Upper lobe of right lung (tissue), 1 donor: ENCODE results near the gene FGF4. TPM values are rescaled to one million over a fixed set of nuclear protein-coding genes. Genes with fewer than 3 reads are reported as not detected.

Experiments used
- ATAC-seq: fragments of 200-7000 bp; cut with Tn5 transposase; one replicate; pipeline ENCODE4 v1.9.1; 2020; ENCODE audit warnings: mild to moderate bottlenecking, moderate library complexity
- DNase-seq: peaks from one replicate; pipeline ENCODE4 v3.0.0-alpha.2; 2020
- H3K27ac ChIP-seq: fragments of 200-600 bp; one replicate; pipeline ENCODE4 v1.8.0; 2022
- H3K27me3 ChIP-seq: fragments of 200-600 bp; one replicate; pipeline ENCODE4 v1.8.0; 2022; ENCODE audit warnings: mild to moderate bottlenecking
- H3K36me3 ChIP-seq: fragments of 200-600 bp; one replicate; pipeline ENCODE4 v1.8.0; 2022
- H3K4me1 ChIP-seq: fragments of 200-600 bp; one replicate; pipeline ENCODE4 v1.8.0; 2022
- H3K4me3 ChIP-seq: fragments of 200-600 bp; one replicate; pipeline ENCODE4 v1.8.0; 2022; ENCODE audit warnings: mild to moderate bottlenecking
- H3K9me3 ChIP-seq: fragments of 200-600 bp; one replicate; pipeline ENCODE4 v1.8.0; 2022
- intact Hi-C: fragments of 100-400 bp; cut with DNase I; formaldehyde crosslinking; loops from one replicate; pipeline ENCODE4 v1.11.0; 2022
- total RNA-seq: library from RNA; stranded (reverse); fragmentation: NEBNext Ultra II Directional; extraction: Animal tissue kit (Norgen Biotek cat#: 25700); gene quantifications from one replicate; pipeline ENCODE4 v1.2.1, GENCODE V29; 2021
- TF ChIP-seq, protein P1 (sequence below): fragments of 200-600 bp; IDR thresholded peaks from one replicate; pipeline ENCODE4 v1.8.0; 2022; ENCODE audit warnings: antibody characterized with exemption
- donor health status: DM: no; HTN: yes; CAD: no; lungs with severe emphysema.

FGF4 gene
- total RNA-seq, 1 donor from 2014 or later: not detected

DNA sequence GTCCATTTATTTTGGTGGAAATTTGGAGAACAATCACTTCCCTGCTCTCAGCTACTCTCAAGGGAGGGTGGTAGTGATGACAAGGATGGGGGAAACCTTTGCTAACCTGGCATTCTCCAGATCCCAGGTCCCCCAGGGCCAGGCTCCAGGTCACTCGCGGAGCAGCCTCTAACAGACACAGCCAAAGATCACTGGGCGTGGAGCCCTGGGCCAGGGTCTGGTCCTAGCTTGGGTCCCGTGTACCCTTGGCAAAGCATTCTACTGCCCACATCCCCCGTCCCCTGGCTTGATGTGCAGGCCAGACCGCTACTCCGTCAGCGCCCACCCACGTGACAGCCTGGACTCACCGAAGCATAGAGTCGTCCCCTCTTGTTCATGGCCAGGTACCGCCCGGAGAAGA is 40.8 kb upstream of the FGF4 start:
- no peak for DNase-seq

DNA sequence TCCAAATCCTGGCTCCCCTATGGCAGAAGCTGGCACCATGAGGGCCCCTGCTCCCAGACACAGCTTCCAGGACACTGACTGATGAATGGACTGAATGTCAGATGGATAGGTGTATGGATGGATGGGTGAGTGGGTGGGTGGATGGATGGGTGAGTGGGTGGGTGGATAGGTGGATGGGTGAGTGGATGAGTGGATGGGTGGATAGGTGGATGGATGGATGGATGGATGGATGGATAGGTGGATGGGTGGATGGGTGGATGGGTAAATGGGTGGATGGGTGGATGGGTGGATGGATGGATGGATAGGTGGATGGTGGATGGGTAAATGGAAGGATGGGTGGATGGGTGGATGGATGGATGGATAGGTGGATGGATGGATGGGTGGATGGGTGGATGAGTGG is 39.8 kb upstream of the FGF4 start:
- no peaks in the 10 kb centered on the region for H3K4me1 ChIP-seq
- no peak for ATAC-seq
- TF ChIP-seq, protein P1, sequence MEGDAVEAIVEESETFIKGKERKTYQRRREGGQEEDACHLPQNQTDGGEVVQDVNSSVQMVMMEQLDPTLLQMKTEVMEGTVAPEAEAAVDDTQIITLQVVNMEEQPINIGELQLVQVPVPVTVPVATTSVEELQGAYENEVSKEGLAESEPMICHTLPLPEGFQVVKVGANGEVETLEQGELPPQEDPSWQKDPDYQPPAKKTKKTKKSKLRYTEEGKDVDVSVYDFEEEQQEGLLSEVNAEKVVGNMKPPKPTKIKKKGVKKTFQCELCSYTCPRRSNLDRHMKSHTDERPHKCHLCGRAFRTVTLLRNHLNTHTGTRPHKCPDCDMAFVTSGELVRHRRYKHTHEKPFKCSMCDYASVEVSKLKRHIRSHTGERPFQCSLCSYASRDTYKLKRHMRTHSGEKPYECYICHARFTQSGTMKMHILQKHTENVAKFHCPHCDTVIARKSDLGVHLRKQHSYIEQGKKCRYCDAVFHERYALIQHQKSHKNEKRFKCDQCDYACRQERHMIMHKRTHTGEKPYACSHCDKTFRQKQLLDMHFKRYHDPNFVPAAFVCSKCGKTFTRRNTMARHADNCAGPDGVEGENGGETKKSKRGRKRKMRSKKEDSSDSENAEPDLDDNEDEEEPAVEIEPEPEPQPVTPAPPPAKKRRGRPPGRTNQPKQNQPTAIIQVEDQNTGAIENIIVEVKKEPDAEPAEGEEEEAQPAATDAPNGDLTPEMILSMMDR: no peak
- no peaks in the 10 kb centered on the region for H3K9me3 ChIP-seq
- DNase-seq: no peak
- H3K4me3 ChIP-seq: no peak overlapping the region
- H3K27ac ChIP-seq: no peak overlapping the region
- no peaks in the 10 kb centered on the region for H3K36me3 ChIP-seq
- intact Hi-C loops: no loop called here
- peaks cover 47% of the 10 kb centered on the region for H3K27me3 ChIP-seq

More for the DNA sequence above, 40.8 kb upstream of the FGF4 start:
- TF ChIP-seq, protein P1: no peak
- intact Hi-C loops: no loop called here
- H3K36me3 ChIP-seq: no peaks in the 10 kb centered on the region
- no peak overlapping the region for H3K27ac ChIP-seq
- peaks cover 58% of the 10 kb centered on the region for H3K27me3 ChIP-seq
- no peaks in the 10 kb centered on the region for H3K9me3 ChIP-seq
- no peaks in the 10 kb centered on the region for H3K4me1 ChIP-seq
- no peak for ATAC-seq
- H3K4me3 ChIP-seq: no peak overlapping the region

DNA sequence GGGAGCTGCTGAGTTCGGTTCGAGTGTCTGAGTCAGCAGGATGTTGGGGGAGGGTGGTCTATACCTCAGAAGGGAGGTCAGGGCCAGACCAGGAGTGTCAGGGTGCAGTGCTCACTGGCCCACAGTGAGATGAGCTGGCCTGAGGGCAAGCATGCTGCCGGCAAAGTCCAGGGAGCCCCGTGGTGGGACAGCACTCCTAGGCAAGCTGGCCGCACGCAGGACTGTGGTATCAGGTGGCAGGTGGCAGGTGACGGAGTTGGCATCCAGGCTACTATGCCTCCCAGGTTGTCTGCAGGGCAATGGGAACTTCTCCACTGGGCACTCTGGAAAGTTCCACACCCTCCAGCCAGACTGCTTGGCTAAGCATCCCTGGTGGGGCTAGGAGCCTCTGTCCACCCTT is 39.3 kb upstream of the FGF4 start:
- Histone ChIP-seq H3K36me3 (no peaks in the 10 kb centered on the region), H3K27me3 (peaks cover 42% of the 10 kb centered on the region), H3K4me1 (no peaks in the 10 kb centered on the region), H3K27ac (no peak overlapping the region), H3K4me3 (no peak overlapping the region), H3K9me3 (no peaks in the 10 kb centered on the region)
- intact Hi-C loops: no loop called here
- TF ChIP-seq, protein P1: no peak
- DNase-seq (no peak), ATAC-seq (no peak)

DNA sequence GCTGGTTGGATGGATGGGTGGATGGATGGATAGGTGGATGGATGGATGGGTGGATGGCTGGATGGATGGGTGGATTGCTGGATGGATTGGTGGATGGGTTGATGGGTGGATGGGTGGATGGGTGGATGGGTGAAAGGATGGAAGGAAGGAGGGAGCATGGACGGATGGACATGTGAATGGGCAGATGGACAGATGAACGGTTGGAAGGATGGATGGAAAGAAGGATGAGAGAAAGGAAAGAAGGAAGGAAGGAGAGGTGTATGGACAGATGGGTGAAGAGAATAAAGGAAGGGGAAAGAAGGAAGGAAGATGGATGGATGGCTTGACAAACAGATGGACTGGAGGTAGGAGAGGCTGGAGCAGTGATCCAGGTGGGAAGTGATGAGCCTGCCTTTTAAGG is 38.7 kb upstream of the FGF4 start:
- no peak overlapping the region for H3K27ac ChIP-seq
- no peak for ATAC-seq
- intact Hi-C loops: no loop called here
- TF ChIP-seq, protein P1: no peak
- H3K27me3 ChIP-seq: peaks cover 40% of the 10 kb centered on the region
- DNase-seq: no peak
- H3K9me3 ChIP-seq: no peaks in the 10 kb centered on the region
- no peaks in the 10 kb centered on the region for H3K36me3 ChIP-seq
- H3K4me1 ChIP-seq: no peaks in the 10 kb centered on the region
- no peak overlapping the region for H3K4me3 ChIP-seq

DNA sequence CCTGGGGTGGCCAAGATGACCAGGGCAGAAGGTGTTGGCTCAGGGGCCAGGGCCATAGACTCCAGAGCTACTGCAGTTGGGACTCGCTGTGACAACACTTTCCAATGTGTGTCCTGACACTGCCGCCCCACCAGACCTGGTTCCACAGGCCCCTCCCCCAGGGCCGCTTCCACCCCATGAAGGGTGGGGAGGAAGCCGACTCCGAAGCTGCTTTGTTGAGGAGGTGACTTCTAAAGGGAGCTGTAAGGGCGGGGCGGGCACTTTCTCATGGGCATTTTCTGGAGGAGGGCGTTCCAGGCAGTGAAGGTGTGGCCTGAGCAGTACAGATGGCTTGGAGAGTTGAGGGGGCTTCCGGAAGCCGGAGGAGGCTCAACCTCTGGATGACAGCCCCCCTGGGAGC is 37.8 kb upstream of the FGF4 start:
- peaks cover 32% of the 10 kb centered on the region for H3K27me3 ChIP-seq
- ATAC-seq: no peak

More for the DNA sequence above, 37.8 kb upstream of the FGF4 start:
- no peaks in the 10 kb centered on the region for H3K4me1 ChIP-seq
- H3K9me3 ChIP-seq: no peaks in the 10 kb centered on the region
- H3K36me3 ChIP-seq: no peaks in the 10 kb centered on the region
- intact Hi-C loops: no loop called here
- H3K4me3 ChIP-seq: no peak overlapping the region
- DNase-seq: no peak
- no peak overlapping the region for H3K27ac ChIP-seq
- TF ChIP-seq, protein P1: no peak
